Measurements from ENCODE around the gene CACNA1E. TPM values are rescaled to one million over a fixed set of nuclear protein-coding genes. Genes with fewer than 3 reads are reported as not detected.

CACNA1E gene
- total RNA-seq, 1 donor = not detected

DNA sequence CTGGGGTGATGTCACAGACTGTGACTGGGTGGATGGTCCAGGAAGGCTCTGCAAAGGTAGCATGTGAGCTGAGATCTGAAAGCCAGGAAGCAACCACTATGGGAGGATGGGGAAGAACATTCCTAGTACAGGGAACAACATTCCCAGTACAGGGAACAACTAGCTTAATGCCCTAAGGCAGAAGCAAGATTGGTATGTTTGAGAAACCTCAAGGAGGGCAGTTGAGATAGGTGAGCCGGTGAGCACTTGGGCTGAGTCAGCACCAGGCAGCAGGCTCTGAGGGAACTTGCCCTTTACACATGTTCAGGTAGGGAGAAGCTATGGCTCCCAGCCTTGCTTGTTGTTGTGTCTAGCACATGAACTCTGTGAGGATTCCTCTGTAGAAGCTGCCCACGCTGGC lies 24.2 kb upstream of the CACNA1E start:
- TF ChIP-seq CTCF (IDR thresholded peaks at IDR 0.05; ENCODE audit: insufficient read depth, low read length) = no peak
- no peak overlapping the region for H3K4me3 ChIP-seq (ENCODE audit: low read depth, low read length)
- no peak for DNase-seq (ENCODE audit: low read depth)

GRCh38 chr1:181469829-181470228 lies 13.5 kb upstream of the CACNA1E start:
- peak; percentile 89 for DNase-seq (ENCODE audit: low read depth)
- TF ChIP-seq CTCF (IDR thresholded peaks at IDR 0.05; ENCODE audit: insufficient read depth, low read length) = no peak
- no peak overlapping the region for H3K4me3 ChIP-seq (ENCODE audit: low read depth, low read length)

DNA sequence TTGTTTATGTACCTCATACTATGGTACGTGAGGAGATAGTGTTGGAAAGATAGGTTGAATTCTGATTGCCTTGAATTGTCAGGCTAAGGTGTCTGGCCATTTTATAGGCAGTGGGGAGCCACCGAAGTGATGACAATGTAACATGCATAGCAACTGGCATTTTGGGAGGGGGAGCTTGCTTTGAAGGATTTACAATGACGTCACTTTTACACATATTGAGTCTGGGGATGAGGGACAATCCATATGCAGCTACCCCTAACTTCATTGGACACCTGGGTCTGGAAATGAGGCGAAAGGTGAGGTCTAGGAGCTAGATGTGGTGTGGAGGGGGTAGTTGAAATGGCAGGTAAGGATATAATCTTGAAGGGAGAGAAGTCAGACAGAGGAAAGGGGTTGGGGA lies 7.7 kb upstream of the CACNA1E start:
- TF ChIP-seq CTCF (IDR thresholded peaks at IDR 0.05; ENCODE audit: insufficient read depth, low read length) = no peak
- no peak for DNase-seq (ENCODE audit: low read depth)
- H3K4me3 ChIP-seq (ENCODE audit: low read depth, low read length) = no peak overlapping the region

DNA sequence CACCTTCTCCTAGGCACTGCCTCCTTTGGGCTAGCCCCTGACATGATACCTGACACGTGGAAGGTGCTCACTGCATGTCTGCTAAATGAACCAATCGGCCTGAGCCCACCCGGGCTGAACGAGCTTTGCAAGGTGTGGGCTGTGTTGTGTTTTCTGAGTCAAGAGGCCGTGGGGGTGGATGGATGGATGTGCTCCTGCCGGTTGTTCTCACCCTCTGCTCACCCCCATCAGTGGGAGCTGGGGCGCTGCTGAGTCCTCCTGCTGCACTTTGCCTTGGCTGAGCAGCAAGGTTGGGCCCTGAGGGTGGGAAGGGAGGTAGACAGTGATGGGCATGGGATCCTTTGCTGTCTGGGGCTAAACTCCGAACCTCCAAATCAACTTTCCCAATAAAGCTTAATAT lies 6.7 kb upstream of the CACNA1E start:
- TF ChIP-seq CTCF (IDR thresholded peaks at IDR 0.05; ENCODE audit: insufficient read depth, low read length) = no peak
- no peak overlapping the region for H3K4me3 ChIP-seq (ENCODE audit: low read depth, low read length)
- DNase-seq (ENCODE audit: low read depth) = no peak

DNA sequence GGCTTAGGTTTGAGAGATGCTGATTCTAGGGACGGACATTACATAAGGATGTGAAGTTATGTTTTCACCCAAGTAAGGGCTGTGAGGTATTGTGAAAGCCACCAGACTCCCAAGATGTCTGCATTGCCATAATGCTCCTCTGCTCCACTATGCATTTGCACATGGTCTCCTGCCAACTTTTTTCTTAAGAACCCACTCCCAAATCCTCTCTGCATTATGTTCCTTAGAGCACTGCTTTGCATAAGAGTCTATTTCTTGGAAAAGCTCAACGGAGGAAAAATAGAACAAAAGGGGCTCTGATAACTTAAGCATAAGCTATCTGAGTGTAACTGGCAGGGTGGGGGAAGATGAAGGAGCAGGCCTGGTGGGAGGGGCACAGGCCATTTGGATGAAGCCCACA lies 5.0 kb upstream of the CACNA1E start:
- no peak for DNase-seq (ENCODE audit: low read depth)
- no peak overlapping the region for H3K4me3 ChIP-seq (ENCODE audit: low read depth, low read length)

GRCh38 chr1:181479137-181479745 lies 4.1 kb upstream of the CACNA1E start:
- peak; percentile 76 for TF ChIP-seq CTCF (IDR thresholded peaks at IDR 0.05; ENCODE audit: insufficient read depth, low read length)
- peak; percentile 76 for DNase-seq (ENCODE audit: low read depth)
- no peak overlapping the region for H3K4me3 ChIP-seq (ENCODE audit: low read depth, low read length)

More for the DNA sequence above, 5.0 kb upstream of the CACNA1E start:
- TF ChIP-seq CTCF (IDR thresholded peaks at IDR 0.05; ENCODE audit: insufficient read depth, low read length) = no peak

- DNase-seq (ENCODE audit: low read depth) = no peak
- H3K4me3 ChIP-seq (ENCODE audit: low read depth, low read length) = no peak overlapping the region
- TF ChIP-seq CTCF (IDR thresholded peaks at IDR 0.05; ENCODE audit: insufficient read depth, low read length) = no peak
These were observed 1.3 kb upstream of the CACNA1E start for GRCh38 chr1:181482001-181482430.

Measured in fibroblast of the aortic adventitia (primary cell).